Kidney (tissue), 14 donors: Measurements from ENCODE around the gene OR5K3. TPM values are rescaled to one million over a fixed set of nuclear protein-coding genes. Genes with fewer than 3 reads are reported as not detected.

Source experiments
- DNase-seq, 5 donors: peaks; one replicate each; pipeline ENCODE4 v3.0.0-alpha.2; 2013 to 2020
- FAIRE-seq: peaks from 2 replicates; lab custom pipeline; 2012; peaks lifted over from hg19 to GRCh38; lab: Jason Lieb, UNC
- H3K27ac ChIP-seq, 2 donors: one replicate each; pipeline ENCODE4 v1.7.0; 2013; ENCODE audit warnings: low read depth in 2 of 2, low read length in 2 of 2, inconsistent platforms in 1 of 2
- H3K27me3 ChIP-seq: one replicate; pipeline ENCODE4 v1.7.1; 2013; ENCODE audit warnings: low read length, inconsistent platforms; ENCODE audit not compliant: control insufficient read depth, insufficient read depth
- H3K36me3 ChIP-seq, 3 donors: one replicate each; pipeline versions ENCODE4 v1.7.0 to v1.7.1; 2013; ENCODE audit warnings: low read length in 3 of 3, control low read depth in 1 of 3, inconsistent platforms in 1 of 3; ENCODE audit not compliant: insufficient read depth in 3 of 3, control insufficient read depth in 2 of 3
- H3K4me1 ChIP-seq, 3 donors: one replicate each; pipeline versions ENCODE4 v1.7.0 to v1.7.1; 2013; ENCODE audit warnings: low read length in 3 of 3, inconsistent platforms in 1 of 3, low read depth in 1 of 3; ENCODE audit not compliant: control insufficient read depth in 2 of 3, insufficient read depth in 2 of 3
- H3K4me3 ChIP-seq, 3 donors: one replicate each; pipeline versions ENCODE4 v1.7.0 to v1.8.1; 2013; ENCODE audit warnings: low read length in 3 of 3, control low read depth in 1 of 3, inconsistent platforms in 1 of 3
- H3K9ac ChIP-seq, 3 donors: one replicate each; pipeline versions ENCODE4 v1.7.0 to v1.7.1; 2013; ENCODE audit warnings: low read length in 3 of 3, control low read depth in 1 of 3, inconsistent platforms in 1 of 3
- H3K9me3 ChIP-seq, 3 donors: one replicate each; pipeline versions ENCODE4 v1.7.0 to v1.7.1; 2013; ENCODE audit warnings: low read length in 3 of 3, control low read depth in 1 of 3, inconsistent platforms in 1 of 3; ENCODE audit not compliant: control insufficient read depth in 2 of 3, insufficient read depth in 1 of 3
- CTCF ChIP-seq: IDR thresholded peaks from 3 replicates; pipeline ENCODE4 v1.5.1; 2012; ENCODE audit warnings: mild to moderate bottlenecking, moderate library complexity, borderline replicate concordance; ENCODE audit not compliant: insufficient read depth; ENCODE audit errors: extremely low read depth
- intact Hi-C: fragments of 100-400 bp; cut with DNase I; formaldehyde crosslinking; loops from one replicate; pipeline ENCODE4 v1.11.1; 2022
- polyA plus RNA-seq: library from polyadenylated mRNA; stranded (reverse); fragments of 350-450 nt; fragmentation: Illumina TruSeq; extraction: RNeasy Lipid Tissue Mini Kit (QIAGEN cat#74804); gene quantifications from one replicate; pipeline ENCODE4 v1.2.3, GENCODE V29; 2014; ENCODE audit warnings: low read depth, low replicate concordance; ENCODE audit not compliant: insufficient read depth
- total RNA-seq: library from RNA; stranded (reverse); fragmentation: NEBNext Ultra II Directional; extraction: Animal tissue kit (Norgen Biotek cat#: 25700); gene quantifications from one replicate; pipeline ENCODE4 v1.2.1, GENCODE V29; 2021
- donor health status: control.
- donor health status: control.
- donor health status: control.
- donor health status: control.
- donor health status: control.
- donor health status: DM: yes; HTN: yes; CAD: no.
- donor health status: Normal renal cell carcinoma (clear cell type).

The OR5K3 gene
- total and polyA plus RNA-seq, 2 donors from 2014 or later: not detected

DNA sequence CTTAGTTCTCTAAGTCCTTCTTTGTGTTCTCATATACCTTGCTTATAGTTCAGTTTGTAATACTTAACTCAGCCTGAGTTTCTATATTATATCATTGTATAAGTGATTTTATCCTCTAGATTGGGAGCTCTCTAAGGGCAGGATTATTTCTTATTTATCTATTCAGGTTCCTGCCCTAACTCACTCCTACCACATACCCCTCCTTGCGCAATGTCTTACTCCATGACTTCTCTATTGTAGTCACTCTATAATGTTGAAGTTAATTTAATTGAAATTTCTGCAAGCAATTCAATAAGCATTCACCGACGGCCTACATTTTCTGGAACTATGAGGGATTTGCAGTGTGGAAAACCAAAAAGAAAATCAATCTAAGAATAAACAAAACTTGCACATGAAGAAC, 40.4 kb upstream of the OR5K3 start:
- no peak for DNase-seq
- Histone ChIP-seq H3K27me3 (no peaks in the 10 kb centered on the region), H3K36me3 (no peaks in the 10 kb centered on the region), H3K9me3 (no peaks in the 10 kb centered on the region), H3K27ac (no peak overlapping the region), H3K4me3 (no peak overlapping the region), H3K9ac (no peak overlapping the region), H3K4me1 (no peaks in the 10 kb centered on the region)
- intact Hi-C loops: no loop called here
- TF ChIP-seq CTCF: no peak
- no peak for FAIRE-seq

GRCh38 chr3:98353554-98353953, 36.9 kb upstream of the OR5K3 start, which contains the start of gene OR5K4:
Gene OR5K4, plus strand, starts transcription at chr3:98353854. Its CDS starts 0 bp downstream, at chr3:98353854.
- H3K27ac ChIP-seq: no peak within 1 kb of the TSS
- H3K9me3 ChIP-seq: no peaks in the 10 kb centered on the region
- H3K4me3 ChIP-seq: no peak within 1 kb of the TSS
- FAIRE-seq: no peak
- DNase-seq: no peak
- H3K36me3 ChIP-seq: no peaks in the 10 kb centered on the region
- intact Hi-C loops: no loop called here
- H3K4me1 ChIP-seq: no peaks in the 10 kb centered on the region
- no peak within 1 kb of the TSS for H3K9ac ChIP-seq
- H3K27me3 ChIP-seq: no peaks in the 10 kb centered on the region
- TF ChIP-seq CTCF: no peak

DNA sequence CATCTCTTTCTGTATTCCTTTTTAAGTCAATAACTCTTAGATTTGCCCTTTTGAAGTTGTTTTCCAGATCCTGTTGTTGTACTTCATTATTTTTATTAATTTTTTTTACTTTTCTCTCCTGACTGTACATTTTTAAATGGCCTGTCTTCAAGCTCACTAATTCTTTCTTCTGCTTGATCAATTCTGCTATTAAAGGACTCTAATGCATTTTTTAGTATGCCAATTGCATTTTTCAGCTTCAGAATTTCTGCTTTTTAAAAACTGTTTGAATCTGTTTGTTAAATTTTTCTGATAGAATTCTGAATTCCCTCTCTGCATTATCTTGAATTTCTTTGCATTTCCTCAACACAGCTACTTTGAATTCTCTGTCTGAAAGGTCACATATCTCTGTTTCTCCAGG, 31.2 kb upstream of the OR5K3 start:
- no peak for TF ChIP-seq CTCF
- H3K36me3 ChIP-seq: no peaks in the 10 kb centered on the region
- DNase-seq (no peak), FAIRE-seq (no peak)
- no peak overlapping the region for H3K27ac ChIP-seq
- intact Hi-C loops: no loop called here
- no peaks in the 10 kb centered on the region for H3K4me1 ChIP-seq
- H3K4me3 ChIP-seq: no peak overlapping the region
- peaks cover 0 to 4% (median 0%) of the 10 kb centered on the region in 3 donors for H3K9me3 ChIP-seq
- H3K9ac ChIP-seq: no peak overlapping the region
- no peaks in the 10 kb centered on the region for H3K27me3 ChIP-seq
